ENCODE measurements around the gene GABRB2.

GABRB2 gene

DNA sequence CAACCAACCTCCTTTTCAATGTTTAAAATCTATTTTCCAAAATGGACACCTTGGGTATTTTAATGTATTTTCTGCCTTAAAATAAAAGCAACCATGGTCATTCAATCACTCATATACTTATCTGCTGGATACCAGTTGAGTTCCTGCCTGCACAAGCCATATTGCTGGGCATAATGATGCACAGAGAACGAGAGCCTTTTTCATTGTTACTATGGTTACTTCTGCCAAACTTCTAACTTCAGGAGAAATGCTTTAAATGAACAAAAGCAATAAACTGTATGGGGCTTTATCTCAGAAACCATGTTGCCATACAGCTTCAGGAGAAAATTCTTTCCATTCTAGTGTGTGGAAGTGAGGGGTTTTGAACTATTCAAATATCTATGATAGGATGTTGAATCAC is 269.5 kb downstream of the GABRB2 start:
- Histone ChIP-seq H3K9me3 (ENCODE audit: control extremely low read depth in 1 of 5, control insufficient read depth in 4 of 5, insufficient read depth in 2 of 5, low read depth in 1 of 5, low read length in 4 of 5) (no peaks in the 10 kb centered on the region), H3K4me1 (ENCODE audit: control extremely low read depth in 1 of 4, control insufficient read depth in 4 of 4, insufficient read depth in 4 of 4, low read length in 3 of 4) (no peaks in the 10 kb centered on the region), H3K36me3 (ENCODE audit: control insufficient read depth in 4 of 4, insufficient read depth in 4 of 4, low read length in 3 of 4) (no peaks in the 10 kb centered on the region), H3K4me3 (ENCODE audit: control insufficient read depth in 1 of 7, extremely low read depth in 1 of 7, insufficient read depth in 4 of 7, low read depth in 2 of 7, low read length in 6 of 7) (no peak overlapping the region), H3K27ac (ENCODE audit: insufficient read depth in 1 of 2, low read depth in 1 of 2, low read length in 2 of 2, poor library complexity in 1 of 2, severe bottlenecking in 2 of 2) (no peak overlapping the region), H3K27me3 (replicated peaks in 2 of 5; ENCODE audit: control insufficient read depth in 4 of 5, insufficient read depth in 5 of 5, low read length in 4 of 5) (no peaks in the 10 kb centered on the region)
- WGBS (ENCODE audit: insufficient coverage), result 86% methylated on average over 1 of the region's 1 CpG
- ChIA-PET POLR2A (no interaction called here), CTCF (no interaction called here)
- no peak for DNase-seq

DNA sequence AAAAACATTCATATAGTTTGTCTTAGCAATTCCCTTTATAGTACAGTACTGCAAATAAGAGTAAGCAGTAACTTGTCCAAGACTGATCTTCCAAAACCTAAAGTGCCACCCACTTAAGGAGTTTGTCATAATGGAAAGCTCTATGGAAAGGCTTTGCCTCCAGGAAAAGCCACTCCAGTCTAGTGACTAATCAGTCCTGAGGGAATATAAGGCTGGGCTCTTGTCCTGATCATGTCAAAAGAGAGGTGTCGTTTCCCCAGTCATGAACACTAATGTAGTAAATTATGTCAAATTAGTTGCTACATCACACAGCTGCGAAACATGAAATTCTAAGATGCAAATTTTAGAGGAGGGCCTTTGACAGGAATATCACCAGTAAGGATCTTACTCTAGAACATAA is 271.6 kb downstream of the GABRB2 start:
- no peaks in the 10 kb centered on the region for H3K27me3 ChIP-seq (replicated peaks in 2 of 5; ENCODE audit: control insufficient read depth in 4 of 5, insufficient read depth in 5 of 5, low read length in 4 of 5)
- 78% methylated on average over 1 of the region's 2 CpGs for WGBS (ENCODE audit: insufficient coverage)
- no peaks in the 10 kb centered on the region for H3K4me1 ChIP-seq (ENCODE audit: control extremely low read depth in 1 of 4, control insufficient read depth in 4 of 4, insufficient read depth in 4 of 4, low read length in 3 of 4)
- no peak for DNase-seq
- no peaks in the 10 kb centered on the region for H3K36me3 ChIP-seq (ENCODE audit: control insufficient read depth in 4 of 4, insufficient read depth in 4 of 4, low read length in 3 of 4)
- no peak overlapping the region for H3K4me3 ChIP-seq (ENCODE audit: control insufficient read depth in 1 of 7, extremely low read depth in 1 of 7, insufficient read depth in 4 of 7, low read depth in 2 of 7, low read length in 6 of 7)
- POLR2A ChIA-PET, result no interaction called here
- CTCF ChIA-PET, result no interaction called here
- H3K9me3 ChIP-seq (ENCODE audit: control extremely low read depth in 1 of 5, control insufficient read depth in 4 of 5, insufficient read depth in 2 of 5, low read depth in 1 of 5, low read length in 4 of 5), result no peaks in the 10 kb centered on the region
- no peak overlapping the region for H3K27ac ChIP-seq (ENCODE audit: insufficient read depth in 1 of 2, low read depth in 1 of 2, low read length in 2 of 2, poor library complexity in 1 of 2, severe bottlenecking in 2 of 2)

DNA sequence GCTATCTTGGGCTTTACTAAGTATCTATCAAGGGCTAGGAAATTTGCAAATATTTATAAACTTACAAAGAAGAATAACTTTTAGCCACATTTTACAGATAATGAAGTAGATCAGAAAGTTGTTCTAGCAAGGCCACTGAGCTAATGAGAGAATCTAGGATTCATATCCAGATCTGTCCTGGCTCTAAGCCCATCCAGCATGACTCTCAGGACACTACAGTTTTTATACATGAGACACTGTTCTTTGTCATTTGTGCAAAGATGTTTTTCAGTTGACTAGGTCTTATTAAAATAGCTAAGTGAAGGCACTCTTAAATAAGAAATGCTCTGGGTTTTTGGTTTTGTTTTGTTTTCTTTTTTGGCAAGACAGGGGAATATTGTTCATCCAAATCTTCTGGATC is 273.1 kb downstream of the GABRB2 start:
- no peak overlapping the region for H3K4me3 ChIP-seq (ENCODE audit: control insufficient read depth in 1 of 7, extremely low read depth in 1 of 7, insufficient read depth in 4 of 7, low read depth in 2 of 7, low read length in 6 of 7)
- POLR2A ChIA-PET, result no interaction called here
- no peak for DNase-seq
- CTCF ChIA-PET, result no interaction called here
- no peaks in the 10 kb centered on the region for H3K27me3 ChIP-seq (replicated peaks in 2 of 5; ENCODE audit: control insufficient read depth in 4 of 5, insufficient read depth in 5 of 5, low read length in 4 of 5)
- no peaks in the 10 kb centered on the region for H3K9me3 ChIP-seq (ENCODE audit: control extremely low read depth in 1 of 5, control insufficient read depth in 4 of 5, insufficient read depth in 2 of 5, low read depth in 1 of 5, low read length in 4 of 5)
- H3K27ac ChIP-seq (ENCODE audit: insufficient read depth in 1 of 2, low read depth in 1 of 2, low read length in 2 of 2, poor library complexity in 1 of 2, severe bottlenecking in 2 of 2), result no peak overlapping the region
- no peaks in the 10 kb centered on the region for H3K36me3 ChIP-seq (ENCODE audit: control insufficient read depth in 4 of 4, insufficient read depth in 4 of 4, low read length in 3 of 4)
- no peaks in the 10 kb centered on the region for H3K4me1 ChIP-seq (ENCODE audit: control extremely low read depth in 1 of 4, control insufficient read depth in 4 of 4, insufficient read depth in 4 of 4, low read length in 3 of 4)

DNA sequence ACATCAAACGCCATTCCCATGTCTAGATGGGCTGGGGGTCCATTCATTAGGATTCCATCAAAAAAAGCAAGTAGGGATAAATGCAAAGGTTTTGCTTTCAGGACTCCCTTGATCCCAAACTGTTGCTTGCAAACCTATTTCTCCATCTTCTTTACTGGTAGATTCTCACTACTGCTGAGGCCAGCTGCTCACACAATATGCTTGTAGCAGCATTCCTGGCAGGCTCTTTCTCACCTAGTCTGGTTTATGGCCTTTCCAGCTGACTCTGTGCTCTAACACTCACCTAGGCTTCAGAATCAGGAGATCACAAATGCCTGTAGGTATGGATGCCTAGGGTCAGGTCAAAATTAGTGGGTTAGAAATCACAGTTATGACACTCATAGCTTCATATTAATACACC is 274.7 kb downstream of the GABRB2 start:
- ChIA-PET CTCF (no interaction called here), POLR2A (no interaction called here)
- H3K27me3 ChIP-seq (replicated peaks in 2 of 5; ENCODE audit: control insufficient read depth in 4 of 5, insufficient read depth in 5 of 5, low read length in 4 of 5), result no peaks in the 10 kb centered on the region
- H3K27ac ChIP-seq (ENCODE audit: insufficient read depth in 1 of 2, low read depth in 1 of 2, low read length in 2 of 2, poor library complexity in 1 of 2, severe bottlenecking in 2 of 2), result no peak overlapping the region
- 100% methylated on average over 1 of the region's 1 CpG for WGBS (ENCODE audit: insufficient coverage)
- H3K4me3 ChIP-seq (ENCODE audit: control insufficient read depth in 1 of 7, extremely low read depth in 1 of 7, insufficient read depth in 4 of 7, low read depth in 2 of 7, low read length in 6 of 7), result no peak overlapping the region
- H3K36me3 ChIP-seq (ENCODE audit: control insufficient read depth in 4 of 4, insufficient read depth in 4 of 4, low read length in 3 of 4), result no peaks in the 10 kb centered on the region
- H3K4me1 ChIP-seq (ENCODE audit: control extremely low read depth in 1 of 4, control insufficient read depth in 4 of 4, insufficient read depth in 4 of 4, low read length in 3 of 4), result no peaks in the 10 kb centered on the region
- H3K9me3 ChIP-seq (ENCODE audit: control extremely low read depth in 1 of 5, control insufficient read depth in 4 of 5, insufficient read depth in 2 of 5, low read depth in 1 of 5, low read length in 4 of 5), result no peaks in the 10 kb centered on the region
- DNase-seq, result no peak

DNA sequence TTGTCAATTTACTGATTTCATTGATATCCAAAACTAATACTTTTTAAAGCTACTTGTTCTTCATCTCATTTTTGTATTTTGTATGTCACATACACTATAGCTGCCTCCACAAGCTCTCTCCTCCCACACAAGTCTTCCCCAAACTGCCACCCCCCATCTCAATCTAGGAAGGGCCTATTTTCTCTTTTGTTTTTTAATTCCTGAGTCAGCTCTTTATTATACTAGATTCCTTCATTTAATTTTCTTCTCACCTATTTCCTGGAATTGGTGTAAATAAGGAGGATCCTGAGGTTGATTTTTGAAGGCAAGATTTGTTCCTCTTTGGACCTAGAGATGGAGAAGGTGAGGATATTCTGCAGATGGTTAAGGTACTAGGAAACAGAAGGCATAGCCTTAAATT is 277.4 kb downstream of the GABRB2 start:
- Histone ChIP-seq H3K4me3 (ENCODE audit: control insufficient read depth in 1 of 7, extremely low read depth in 1 of 7, insufficient read depth in 4 of 7, low read depth in 2 of 7, low read length in 6 of 7) (no peak overlapping the region), H3K9me3 (ENCODE audit: control extremely low read depth in 1 of 5, control insufficient read depth in 4 of 5, insufficient read depth in 2 of 5, low read depth in 1 of 5, low read length in 4 of 5) (no peaks in the 10 kb centered on the region), H3K4me1 (ENCODE audit: control extremely low read depth in 1 of 4, control insufficient read depth in 4 of 4, insufficient read depth in 4 of 4, low read length in 3 of 4) (no peaks in the 10 kb centered on the region), H3K27ac (ENCODE audit: insufficient read depth in 1 of 2, low read depth in 1 of 2, low read length in 2 of 2, poor library complexity in 1 of 2, severe bottlenecking in 2 of 2) (no peak overlapping the region), H3K36me3 (ENCODE audit: control insufficient read depth in 4 of 4, insufficient read depth in 4 of 4, low read length in 3 of 4) (no peaks in the 10 kb centered on the region), H3K27me3 (replicated peaks in 2 of 5; ENCODE audit: control insufficient read depth in 4 of 5, insufficient read depth in 5 of 5, low read length in 4 of 5) (no peaks in the 10 kb centered on the region)
- POLR2A ChIA-PET, result no interaction called here
- no peak for DNase-seq
- CTCF ChIA-PET, result no interaction called here

DNA sequence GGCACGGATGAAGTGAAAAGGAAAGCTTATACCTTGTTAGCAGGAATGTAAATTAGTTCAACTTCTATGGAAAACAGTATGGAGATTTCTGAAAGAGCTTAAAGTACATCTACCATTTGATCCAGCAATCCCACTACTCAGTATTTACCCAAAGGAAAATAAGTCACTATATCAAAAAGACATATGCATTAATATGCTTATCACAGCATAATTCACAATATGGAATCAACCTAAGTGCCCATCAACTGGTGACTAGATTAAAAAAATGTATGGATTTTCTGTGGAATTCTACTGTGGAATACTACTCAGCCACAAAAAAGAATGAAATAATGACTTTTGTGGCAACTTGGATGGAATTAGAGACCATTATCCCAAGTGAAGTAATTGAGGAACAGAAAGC is 279.6 kb downstream of the GABRB2 start:
- DNase-seq, result no peak
- H3K27me3 ChIP-seq (replicated peaks in 2 of 5; ENCODE audit: control insufficient read depth in 4 of 5, insufficient read depth in 5 of 5, low read length in 4 of 5), result no peaks in the 10 kb centered on the region
- H3K4me1 ChIP-seq (ENCODE audit: control extremely low read depth in 1 of 4, control insufficient read depth in 4 of 4, insufficient read depth in 4 of 4, low read length in 3 of 4), result no peaks in the 10 kb centered on the region
- H3K36me3 ChIP-seq (ENCODE audit: control insufficient read depth in 4 of 4, insufficient read depth in 4 of 4, low read length in 3 of 4), result no peaks in the 10 kb centered on the region
- 100% methylated on average over 1 of the region's 1 CpG for WGBS (ENCODE audit: insufficient coverage)
- H3K27ac ChIP-seq (ENCODE audit: insufficient read depth in 1 of 2, low read depth in 1 of 2, low read length in 2 of 2, poor library complexity in 1 of 2, severe bottlenecking in 2 of 2), result no peak overlapping the region
- H3K9me3 ChIP-seq (ENCODE audit: control extremely low read depth in 1 of 5, control insufficient read depth in 4 of 5, insufficient read depth in 2 of 5, low read depth in 1 of 5, low read length in 4 of 5), result no peaks in the 10 kb centered on the region
- H3K4me3 ChIP-seq (ENCODE audit: control insufficient read depth in 1 of 7, extremely low read depth in 1 of 7, insufficient read depth in 4 of 7, low read depth in 2 of 7, low read length in 6 of 7), result no peak overlapping the region
- ChIA-PET CTCF (no interaction called here), POLR2A (no interaction called here)

DNA sequence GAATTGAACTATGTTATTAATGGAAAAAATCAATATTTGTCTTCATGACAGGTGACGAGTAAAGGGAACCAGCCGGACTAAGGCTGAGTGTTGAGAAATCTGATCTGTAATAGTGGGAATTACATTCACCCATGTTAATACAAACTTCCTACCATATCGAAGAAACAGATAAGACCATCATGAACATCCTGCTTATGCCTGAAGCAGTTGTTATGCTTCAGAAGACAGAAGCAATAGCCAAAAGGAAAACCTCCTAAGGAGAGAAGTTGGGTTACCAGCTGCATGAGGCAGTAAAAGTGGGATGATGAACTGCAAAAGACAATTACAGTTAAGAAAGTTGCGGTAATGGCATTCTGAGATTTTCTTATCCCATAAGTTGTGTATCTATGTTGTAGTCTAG is 281.5 kb downstream of the GABRB2 start:
- WGBS (ENCODE audit: insufficient coverage), result no CpG with 5 or more reads among the region's 4 CpGs
- Histone ChIP-seq H3K27ac (ENCODE audit: insufficient read depth in 1 of 2, low read depth in 1 of 2, low read length in 2 of 2, poor library complexity in 1 of 2, severe bottlenecking in 2 of 2) (no peak overlapping the region), H3K27me3 (replicated peaks in 2 of 5; ENCODE audit: control insufficient read depth in 4 of 5, insufficient read depth in 5 of 5, low read length in 4 of 5) (no peaks in the 10 kb centered on the region), H3K36me3 (ENCODE audit: control insufficient read depth in 4 of 4, insufficient read depth in 4 of 4, low read length in 3 of 4) (no peaks in the 10 kb centered on the region), H3K4me1 (ENCODE audit: control extremely low read depth in 1 of 4, control insufficient read depth in 4 of 4, insufficient read depth in 4 of 4, low read length in 3 of 4) (no peaks in the 10 kb centered on the region), H3K4me3 (ENCODE audit: control insufficient read depth in 1 of 7, extremely low read depth in 1 of 7, insufficient read depth in 4 of 7, low read depth in 2 of 7, low read length in 6 of 7) (no peak overlapping the region), H3K9me3 (ENCODE audit: control extremely low read depth in 1 of 5, control insufficient read depth in 4 of 5, insufficient read depth in 2 of 5, low read depth in 1 of 5, low read length in 4 of 5) (no peaks in the 10 kb centered on the region)
- DNase-seq, result no peak
- ChIA-PET POLR2A (no interaction called here), CTCF (no interaction called here)

DNA sequence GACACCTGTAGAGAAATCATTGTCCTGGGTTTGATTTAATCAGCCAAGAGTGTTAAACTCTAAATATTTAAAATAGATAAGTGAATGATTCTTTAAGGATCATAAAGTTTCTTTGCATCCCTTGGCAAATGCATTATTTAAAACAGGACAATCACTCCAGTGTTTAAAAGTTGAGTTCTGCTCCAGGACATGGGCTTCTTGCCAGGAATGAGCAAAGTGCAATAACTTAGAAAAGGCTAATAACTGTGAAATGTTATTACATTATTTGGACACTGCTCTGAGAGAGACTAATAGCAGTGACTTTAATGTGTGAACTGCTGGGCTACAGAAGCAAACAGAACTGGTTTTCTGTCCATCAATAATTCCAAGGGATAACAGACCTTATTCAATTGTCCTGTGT is 283.3 kb downstream of the GABRB2 start:
- H3K36me3 ChIP-seq (ENCODE audit: control insufficient read depth in 4 of 4, insufficient read depth in 4 of 4, low read length in 3 of 4), result no peaks in the 10 kb centered on the region
- DNase-seq, result no peak
- no peaks in the 10 kb centered on the region for H3K9me3 ChIP-seq (ENCODE audit: control extremely low read depth in 1 of 5, control insufficient read depth in 4 of 5, insufficient read depth in 2 of 5, low read depth in 1 of 5, low read length in 4 of 5)
- H3K4me3 ChIP-seq (ENCODE audit: control insufficient read depth in 1 of 7, extremely low read depth in 1 of 7, insufficient read depth in 4 of 7, low read depth in 2 of 7, low read length in 6 of 7), result no peak overlapping the region
- ChIA-PET POLR2A (no interaction called here), CTCF (no interaction called here)
- H3K27ac ChIP-seq (ENCODE audit: insufficient read depth in 1 of 2, low read depth in 1 of 2, low read length in 2 of 2, poor library complexity in 1 of 2, severe bottlenecking in 2 of 2), result no peak overlapping the region
- no peaks in the 10 kb centered on the region for H3K4me1 ChIP-seq (ENCODE audit: control extremely low read depth in 1 of 4, control insufficient read depth in 4 of 4, insufficient read depth in 4 of 4, low read length in 3 of 4)
- no peaks in the 10 kb centered on the region for H3K27me3 ChIP-seq (replicated peaks in 2 of 5; ENCODE audit: control insufficient read depth in 4 of 5, insufficient read depth in 5 of 5, low read length in 4 of 5)

Data from common myeloid progenitor, CD34-positive (primary cell).